SK-N-SH (cell line): ENCODE measurements around the gene PKN1.

ENCODE experiments used
- FOXJ3 ChIP-seq: sonication (generic); formaldehyde crosslinking; IDR thresholded peaks from 2 replicates; pipeline ENCODE4 v1.5.1; 2020; ENCODE audit warnings: mild to moderate bottlenecking, missing genetic modification reagents
- NFIC ChIP-seq: IDR thresholded peaks from 2 replicates; pipeline ENCODE4 v1.4.0; 2012; ENCODE audit warnings: borderline replicate concordance
- SMC3 ChIP-seq: IDR thresholded peaks from 2 replicates; pipeline ENCODE4 v1.6.1; 2012; ENCODE audit warnings: low read depth, low read length, improper control_type of control experiment
- TF ChIP-seq, protein P1 (sequence below): fragments of 200-600 bp; sonication (generic); IDR thresholded peaks from 2 replicates; pipeline ENCODE4 v1.6.1; 2017; ENCODE audit warnings: antibody characterized with exemption, mild to moderate bottlenecking, moderate library complexity
- TF ChIP-seq, protein P2 (sequence below): IDR thresholded peaks from 2 replicates; pipeline ENCODE4 v1.4.0; 2012; ENCODE audit warnings: low read depth, borderline replicate concordance

DNA sequence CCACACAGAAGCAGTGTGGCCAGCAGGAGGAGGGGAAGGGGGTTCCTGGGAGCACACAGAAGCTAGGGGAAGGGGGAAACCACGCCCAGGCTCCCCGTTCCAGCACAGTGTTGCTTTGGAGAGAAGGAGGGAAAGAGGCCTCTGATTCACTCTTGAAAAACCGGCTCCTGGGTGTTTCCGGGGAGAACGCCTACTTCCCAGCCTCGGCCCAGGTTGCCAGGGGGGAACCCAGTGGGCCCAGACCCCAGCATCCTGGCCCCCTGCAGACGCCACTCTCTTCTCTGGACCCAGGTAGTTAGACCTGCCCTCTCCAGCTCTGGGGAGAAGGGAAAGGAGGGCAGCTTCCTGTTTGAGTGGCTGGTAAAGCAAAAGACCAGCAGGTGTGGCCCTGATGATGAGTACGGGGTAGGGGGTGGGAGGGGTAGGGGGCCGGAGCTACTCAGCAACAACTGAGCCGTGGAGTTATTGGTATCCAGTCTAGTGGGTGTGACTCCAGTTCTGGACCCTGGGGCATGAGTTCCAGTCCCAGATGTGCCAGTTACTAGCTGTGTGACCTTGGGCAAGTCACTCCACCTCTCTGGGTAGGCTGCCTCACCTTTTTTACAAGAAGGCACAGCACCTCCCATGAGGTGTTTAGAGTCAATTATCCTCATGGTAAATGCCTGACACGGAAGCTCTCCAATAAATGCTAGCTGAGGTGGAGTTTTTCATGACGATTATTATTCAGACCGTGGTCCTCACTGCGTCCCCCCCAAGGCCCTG, 62.0 kb downstream of the PKN1 start:
- TF ChIP-seq FOXJ3 (no peak), NFIC (no peak), SMC3 (no peak)
- TF ChIP-seq, protein P1, sequence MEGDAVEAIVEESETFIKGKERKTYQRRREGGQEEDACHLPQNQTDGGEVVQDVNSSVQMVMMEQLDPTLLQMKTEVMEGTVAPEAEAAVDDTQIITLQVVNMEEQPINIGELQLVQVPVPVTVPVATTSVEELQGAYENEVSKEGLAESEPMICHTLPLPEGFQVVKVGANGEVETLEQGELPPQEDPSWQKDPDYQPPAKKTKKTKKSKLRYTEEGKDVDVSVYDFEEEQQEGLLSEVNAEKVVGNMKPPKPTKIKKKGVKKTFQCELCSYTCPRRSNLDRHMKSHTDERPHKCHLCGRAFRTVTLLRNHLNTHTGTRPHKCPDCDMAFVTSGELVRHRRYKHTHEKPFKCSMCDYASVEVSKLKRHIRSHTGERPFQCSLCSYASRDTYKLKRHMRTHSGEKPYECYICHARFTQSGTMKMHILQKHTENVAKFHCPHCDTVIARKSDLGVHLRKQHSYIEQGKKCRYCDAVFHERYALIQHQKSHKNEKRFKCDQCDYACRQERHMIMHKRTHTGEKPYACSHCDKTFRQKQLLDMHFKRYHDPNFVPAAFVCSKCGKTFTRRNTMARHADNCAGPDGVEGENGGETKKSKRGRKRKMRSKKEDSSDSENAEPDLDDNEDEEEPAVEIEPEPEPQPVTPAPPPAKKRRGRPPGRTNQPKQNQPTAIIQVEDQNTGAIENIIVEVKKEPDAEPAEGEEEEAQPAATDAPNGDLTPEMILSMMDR, result no peak
- TF ChIP-seq, protein P2, sequence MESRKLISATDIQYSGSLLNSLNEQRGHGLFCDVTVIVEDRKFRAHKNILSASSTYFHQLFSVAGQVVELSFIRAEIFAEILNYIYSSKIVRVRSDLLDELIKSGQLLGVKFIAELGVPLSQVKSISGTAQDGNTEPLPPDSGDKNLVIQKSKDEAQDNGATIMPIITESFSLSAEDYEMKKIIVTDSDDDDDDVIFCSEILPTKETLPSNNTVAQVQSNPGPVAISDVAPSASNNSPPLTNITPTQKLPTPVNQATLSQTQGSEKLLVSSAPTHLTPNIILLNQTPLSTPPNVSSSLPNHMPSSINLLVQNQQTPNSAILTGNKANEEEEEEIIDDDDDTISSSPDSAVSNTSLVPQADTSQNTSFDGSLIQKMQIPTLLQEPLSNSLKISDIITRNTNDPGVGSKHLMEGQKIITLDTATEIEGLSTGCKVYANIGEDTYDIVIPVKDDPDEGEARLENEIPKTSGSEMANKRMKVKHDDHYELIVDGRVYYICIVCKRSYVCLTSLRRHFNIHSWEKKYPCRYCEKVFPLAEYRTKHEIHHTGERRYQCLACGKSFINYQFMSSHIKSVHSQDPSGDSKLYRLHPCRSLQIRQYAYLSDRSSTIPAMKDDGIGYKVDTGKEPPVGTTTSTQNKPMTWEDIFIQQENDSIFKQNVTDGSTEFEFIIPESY, result no peak
